ENCODE measurements around the gene BRIP1. TPM values are rescaled to one million over a fixed set of nuclear protein-coding genes. Genes with fewer than 3 reads are reported as not detected.
A peak's percentile ranks its signal among the peaks of the same experiment; 100 is the strongest.
"Not testable (repeated sequence)": the region's sequence is repeated elsewhere in the genome, so short reads cannot be mapped to it uniquely, and the experiment has no call there.

The BRIP1 gene
- polyA plus RNA-seq, 1 donor from 2014 or later: 2.7 TPM

DNA sequence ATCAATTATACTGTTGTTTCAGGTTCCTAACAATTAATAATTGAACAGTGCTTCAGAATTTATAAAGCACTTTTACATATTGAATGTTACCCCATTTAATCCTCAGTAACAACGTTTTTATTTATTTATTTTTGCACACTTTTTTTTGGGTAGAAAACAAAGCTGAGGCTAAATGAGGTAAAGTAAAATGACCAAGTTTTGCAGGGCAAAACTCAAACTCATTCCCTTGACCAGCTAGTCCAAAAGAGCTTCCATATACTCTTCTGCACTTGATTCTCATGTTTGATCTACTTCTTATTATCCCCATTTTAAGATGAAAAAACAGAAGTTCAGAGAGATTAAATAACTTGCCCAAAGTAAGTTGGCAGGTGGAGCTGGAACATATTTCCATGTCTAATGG is 191.2 kb downstream of the BRIP1 start:
- no peak overlapping the region for H3K27ac Mint-ChIP-seq
- no peak overlapping the region for H3K4me3 Mint-ChIP-seq
- no peaks in the 10 kb centered on the region for H3K27me3 Mint-ChIP-seq
- H3K4me1 Mint-ChIP-seq: no peaks in the 10 kb centered on the region
- H3K9me3 Mint-ChIP-seq: peaks cover 0 to 7% (median 2%) of the 10 kb centered on the region in 3 donors
- peaks cover 5% of the 10 kb centered on the region for H3K36me3 Mint-ChIP-seq

- H3K4me1 Mint-ChIP-seq: no peaks in the 10 kb centered on the region
- H3K4me3 Mint-ChIP-seq: no peak overlapping the region
- H3K36me3 Mint-ChIP-seq: peaks cover 5% of the 10 kb centered on the region
- H3K27me3 Mint-ChIP-seq: no peaks in the 10 kb centered on the region
- H3K27ac Mint-ChIP-seq: no peak overlapping the region
- peaks cover 0 to 5% (median 2%) of the 10 kb centered on the region in 3 donors for H3K9me3 Mint-ChIP-seq
Observed at GRCh38 chr17:61670691-61671090, 192.6 kb downstream of the BRIP1 start.

- Mint-ChIP-seq H3K4me1 (no peaks in the 10 kb centered on the region), H3K36me3 (peaks cover 5% of the 10 kb centered on the region), H3K9me3 (peaks cover 0 to 5% (median 0%) of the 10 kb centered on the region in 3 donors), H3K4me3 (no peak overlapping the region), H3K27ac (no peak overlapping the region), H3K27me3 (no peaks in the 10 kb centered on the region)
Observed at GRCh38 chr17:61669522-61669921, 193.8 kb downstream of the BRIP1 start.

- Mint-ChIP-seq H3K27ac (no peak overlapping the region), H3K27me3 (no peaks in the 10 kb centered on the region), H3K4me1 (no peaks in the 10 kb centered on the region), H3K9me3 (peaks cover 0 to 5% (median 0%) of the 10 kb centered on the region in 3 donors), H3K36me3 (peaks cover 5% of the 10 kb centered on the region), H3K4me3 (no peak overlapping the region)
Observed at GRCh38 chr17:61668486-61668885, 194.8 kb downstream of the BRIP1 start.

GRCh38 chr17:61666406-61667088 is 196.8 kb downstream of the BRIP1 start:
- not testable (repeated sequence) for H3K4me1 Mint-ChIP-seq, H3K27me3 Mint-ChIP-seq, H3K4me3 Mint-ChIP-seq, H3K36me3 Mint-ChIP-seq, H3K27ac Mint-ChIP-seq, H3K9me3 Mint-ChIP-seq

DNA sequence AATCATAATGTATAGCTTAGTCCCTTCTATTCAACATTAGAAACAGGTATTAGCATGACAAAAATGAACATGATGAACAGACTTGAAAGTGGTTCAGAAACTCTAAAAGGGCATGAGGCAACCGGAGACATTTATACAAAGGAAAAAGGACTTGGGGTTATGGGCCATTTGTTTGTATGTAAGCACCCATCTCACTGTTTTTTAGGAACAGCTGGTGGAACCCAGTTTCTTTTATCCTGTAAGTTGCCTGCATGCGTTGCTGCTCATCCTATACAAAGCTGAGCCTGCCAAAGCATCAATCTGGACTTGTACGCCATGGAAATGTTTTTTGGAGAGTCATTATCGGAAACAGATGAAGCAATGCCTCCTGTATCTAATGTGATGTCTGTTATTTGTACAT is 200.0 kb downstream of the BRIP1 start:
- Mint-ChIP-seq H3K36me3 (no peaks in the 10 kb centered on the region), H3K4me3 (no peak overlapping the region), H3K27ac (no peak overlapping the region), H3K9me3 (no peaks in the 10 kb centered on the region), H3K27me3 (no peaks in the 10 kb centered on the region), H3K4me1 (no peaks in the 10 kb centered on the region)

DNA sequence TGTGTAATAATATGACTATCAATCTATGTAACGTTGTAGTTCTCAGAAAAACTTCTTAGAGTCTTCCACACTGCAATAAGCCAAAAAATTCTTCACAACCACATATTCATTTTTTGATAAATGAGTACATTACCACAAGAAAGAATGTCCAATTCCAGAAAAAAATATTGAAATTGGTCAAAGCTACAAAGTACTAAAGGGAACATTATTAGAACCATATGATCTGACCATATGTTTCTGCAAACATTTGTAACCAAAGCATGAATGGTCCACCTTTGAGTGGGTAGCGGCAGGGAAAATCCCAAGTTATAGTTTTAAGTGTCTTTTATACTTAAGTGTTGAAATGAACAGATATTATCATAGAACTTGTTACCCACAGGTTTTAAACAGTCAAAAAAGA is 200.6 kb downstream of the BRIP1 start:
- Mint-ChIP-seq H3K27ac (no peak overlapping the region), H3K27me3 (no peaks in the 10 kb centered on the region), H3K36me3 (no peaks in the 10 kb centered on the region), H3K9me3 (no peaks in the 10 kb centered on the region), H3K4me3 (no peak overlapping the region), H3K4me1 (no peaks in the 10 kb centered on the region)

DNA sequence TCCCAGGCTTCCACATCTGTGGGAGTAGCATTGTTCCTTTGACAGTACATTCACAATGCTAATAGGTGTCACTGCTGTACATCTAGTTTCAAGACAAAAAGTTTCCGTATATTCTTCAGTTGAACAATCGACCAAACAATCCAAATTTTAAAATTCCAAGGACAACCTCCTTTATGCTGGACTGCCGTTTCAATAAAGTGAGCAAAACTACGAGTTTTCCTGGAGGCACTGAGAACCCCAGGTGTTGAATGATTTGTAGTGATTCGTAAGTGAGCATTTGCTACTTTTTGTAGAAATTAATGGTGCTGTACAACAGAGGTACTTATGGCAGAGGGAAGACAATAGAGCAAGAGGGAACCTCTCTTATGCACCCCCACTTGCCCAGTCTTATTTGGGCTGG is 201.1 kb downstream of the BRIP1 start:
- Mint-ChIP-seq H3K27me3 (no peaks in the 10 kb centered on the region), H3K27ac (no peak overlapping the region), H3K4me1 (no peaks in the 10 kb centered on the region), H3K9me3 (no peaks in the 10 kb centered on the region), H3K36me3 (no peaks in the 10 kb centered on the region), H3K4me3 (no peak overlapping the region)

GRCh38 chr17:61660746-61661485 is 202.4 kb downstream of the BRIP1 start:
- no peaks in the 10 kb centered on the region for H3K36me3 Mint-ChIP-seq
- H3K27ac Mint-ChIP-seq: no peak overlapping the region
- no peaks in the 10 kb centered on the region for H3K9me3 Mint-ChIP-seq

GRCh38 chr17:61659437-61659836 is 203.9 kb downstream of the BRIP1 start:
- H3K27me3 Mint-ChIP-seq: no peaks in the 10 kb centered on the region
- peaks cover 1% of the 10 kb centered on the region for H3K36me3 Mint-ChIP-seq
- H3K9me3 Mint-ChIP-seq: peaks cover 0 to 1% (median 0%) of the 10 kb centered on the region in 3 donors
- no peak overlapping the region for H3K27ac Mint-ChIP-seq
- H3K4me1 Mint-ChIP-seq: no peaks in the 10 kb centered on the region
- no peak overlapping the region for H3K4me3 Mint-ChIP-seq

More at GRCh38 chr17:61660746-61661485, 202.4 kb downstream of the BRIP1 start:
- H3K4me1 Mint-ChIP-seq: no peaks in the 10 kb centered on the region
- no peak overlapping the region for H3K4me3 Mint-ChIP-seq
- H3K27me3 Mint-ChIP-seq: no peaks in the 10 kb centered on the region

DNA sequence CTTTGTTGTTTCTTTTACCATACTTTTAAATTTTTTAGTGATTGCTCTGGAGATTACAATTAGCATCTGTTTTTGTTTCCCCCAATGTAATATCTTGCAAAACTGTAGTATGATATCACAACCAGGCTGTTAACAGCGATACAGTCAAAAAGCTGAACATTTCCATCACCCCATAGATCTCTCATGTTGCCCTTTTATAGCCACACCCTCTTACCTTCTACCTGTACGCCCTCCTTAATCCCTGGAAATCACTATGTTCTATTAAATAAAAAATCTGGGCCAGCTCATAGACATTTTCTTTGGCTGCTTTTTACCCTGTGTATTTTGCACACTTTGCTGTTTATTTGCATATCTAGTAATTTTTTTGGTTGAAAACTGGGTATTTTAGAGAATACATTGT is 205.1 kb downstream of the BRIP1 start:
- H3K27ac Mint-ChIP-seq: no peak overlapping the region
- no peaks in the 10 kb centered on the region for H3K27me3 Mint-ChIP-seq
- peaks cover 4% of the 10 kb centered on the region for H3K36me3 Mint-ChIP-seq
- peaks cover 1 to 4% (median 3%) of the 10 kb centered on the region in 3 donors for H3K9me3 Mint-ChIP-seq
- no peak overlapping the region for H3K4me3 Mint-ChIP-seq
- peaks cover 0 to 1% (median 0%) of the 10 kb centered on the region in 3 donors for H3K4me1 Mint-ChIP-seq

DNA sequence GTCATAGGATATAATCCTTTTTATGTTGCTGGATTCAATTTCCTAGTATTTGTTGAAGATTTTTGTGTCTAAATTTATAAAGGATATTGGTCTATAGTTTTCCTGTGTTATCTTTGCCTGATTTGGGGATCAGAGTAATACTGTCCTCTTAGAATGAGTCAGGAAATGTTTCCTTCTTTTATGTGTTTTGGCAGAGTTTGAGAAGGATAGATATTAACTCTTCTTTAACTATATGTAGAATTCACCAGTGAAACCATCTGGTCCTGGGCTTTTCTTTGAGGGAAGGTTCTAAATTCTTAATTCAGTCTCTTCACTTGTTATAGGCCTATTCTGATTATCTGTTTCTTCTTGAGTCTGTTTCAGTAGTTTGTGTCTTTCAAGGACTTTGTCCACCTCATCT is 206.0 kb downstream of the BRIP1 start:
- Mint-ChIP-seq H3K27ac (no peak overlapping the region), H3K36me3 (peaks cover 4% of the 10 kb centered on the region), H3K9me3 (peaks cover 1 to 12% (median 6%) of the 10 kb centered on the region in 3 donors), H3K27me3 (no peaks in the 10 kb centered on the region), H3K4me1 (peaks cover 0 to 1% (median 0%) of the 10 kb centered on the region in 3 donors), H3K4me3 (no peak overlapping the region)

GRCh38 chr17:61656721-61657217 is 206.6 kb downstream of the BRIP1 start:
- peaks cover 0 to 1% (median 0%) of the 10 kb centered on the region in 3 donors for H3K4me1 Mint-ChIP-seq
- H3K4me3 Mint-ChIP-seq: no peak overlapping the region
- H3K36me3 Mint-ChIP-seq: peaks cover 4% of the 10 kb centered on the region
- no peak overlapping the region for H3K27ac Mint-ChIP-seq
- H3K9me3 Mint-ChIP-seq: peaks cover 1 to 18% (median 6%) of the 10 kb centered on the region in 3 donors
- H3K27me3 Mint-ChIP-seq: no peaks in the 10 kb centered on the region

GRCh38 chr17:61650749-61651148 is 212.6 kb downstream of the BRIP1 start:
- Mint-ChIP-seq H3K36me3 (peaks cover 4% of the 10 kb centered on the region), H3K27ac (no peak overlapping the region), H3K27me3 (no peaks in the 10 kb centered on the region), H3K4me1 (peaks cover 0 to 1% (median 0%) of the 10 kb centered on the region in 3 donors), H3K4me3 (peak overlapping the region in 1 of 4 donors; percentile 17), H3K9me3 (peaks cover 8 to 27% (median 13%) of the 10 kb centered on the region in 3 donors)

DNA sequence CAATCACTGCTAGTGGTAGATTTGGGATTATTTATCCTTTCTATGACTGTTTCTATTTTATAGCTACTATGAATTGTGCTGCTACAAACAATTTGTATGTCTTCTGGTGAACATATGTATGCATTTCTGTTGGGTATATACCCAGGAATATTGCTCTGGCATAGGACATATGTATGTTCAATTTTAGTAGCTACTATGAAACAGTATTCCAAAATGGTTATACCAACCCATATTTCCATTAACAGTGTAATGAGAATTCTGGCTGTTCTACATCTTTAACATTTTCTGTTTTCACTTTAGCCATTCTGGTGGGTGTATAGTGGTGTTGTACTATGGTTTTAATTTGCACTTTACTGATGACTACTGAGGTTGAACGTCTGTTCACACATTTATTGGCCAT is 214.7 kb downstream of the BRIP1 start:
- Mint-ChIP-seq H3K9me3 (peaks cover 6 to 26% (median 13%) of the 10 kb centered on the region in 3 donors), H3K4me3 (no peak overlapping the region), H3K27ac (no peak overlapping the region), H3K36me3 (peaks cover 3% of the 10 kb centered on the region), H3K27me3 (no peaks in the 10 kb centered on the region), H3K4me1 (peaks cover 0 to 1% (median 0%) of the 10 kb centered on the region in 3 donors)
